ENCODE results near the gene XG.

XG gene

DNA sequence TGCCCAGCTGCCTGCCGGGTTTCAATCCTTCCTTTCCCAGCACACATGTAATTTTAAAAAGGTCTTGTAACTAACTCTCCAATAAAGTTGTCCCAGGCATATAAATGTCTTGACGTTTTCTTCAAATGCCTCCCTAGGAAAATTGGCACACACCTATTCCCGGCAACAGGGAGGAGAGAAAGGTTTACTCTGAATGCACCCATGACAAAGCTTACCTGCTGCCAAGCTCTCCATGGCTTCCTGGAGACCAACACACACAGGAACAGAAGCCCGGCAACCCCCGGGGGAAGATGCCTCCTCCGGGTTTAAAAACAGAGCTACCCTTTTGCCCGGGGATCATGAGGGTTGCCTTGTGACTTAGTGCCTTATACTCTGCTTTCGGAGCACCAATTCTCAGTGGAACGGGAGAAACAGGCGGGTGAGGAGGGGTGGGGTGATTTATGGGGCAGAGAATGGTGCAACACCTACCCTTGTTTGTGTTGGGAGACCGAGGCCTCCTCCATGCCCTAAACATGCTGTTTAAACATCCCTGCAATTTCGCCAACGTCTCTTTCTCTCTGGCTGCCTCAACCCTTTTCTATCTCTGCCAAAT is 72.1 kb downstream of the XG start:
- no peak for DNase-seq

DNA sequence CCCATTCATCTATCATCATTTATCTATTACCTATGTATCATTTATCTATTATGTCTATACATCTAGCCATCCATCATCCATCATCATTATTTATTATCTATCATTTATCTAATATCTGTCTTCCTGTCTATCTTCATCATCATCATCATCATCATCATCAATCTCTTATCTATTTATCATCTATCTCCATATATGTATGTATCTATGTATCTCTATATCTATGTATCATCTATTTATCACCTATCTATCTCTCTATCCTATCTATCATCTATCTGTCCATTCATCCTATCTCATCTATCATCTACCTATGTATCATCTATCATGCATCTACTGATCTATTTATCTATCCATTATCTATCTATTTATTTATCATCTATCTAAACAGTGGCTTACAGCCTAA is 73.0 kb downstream of the XG start:
- no peak for DNase-seq

DNA sequence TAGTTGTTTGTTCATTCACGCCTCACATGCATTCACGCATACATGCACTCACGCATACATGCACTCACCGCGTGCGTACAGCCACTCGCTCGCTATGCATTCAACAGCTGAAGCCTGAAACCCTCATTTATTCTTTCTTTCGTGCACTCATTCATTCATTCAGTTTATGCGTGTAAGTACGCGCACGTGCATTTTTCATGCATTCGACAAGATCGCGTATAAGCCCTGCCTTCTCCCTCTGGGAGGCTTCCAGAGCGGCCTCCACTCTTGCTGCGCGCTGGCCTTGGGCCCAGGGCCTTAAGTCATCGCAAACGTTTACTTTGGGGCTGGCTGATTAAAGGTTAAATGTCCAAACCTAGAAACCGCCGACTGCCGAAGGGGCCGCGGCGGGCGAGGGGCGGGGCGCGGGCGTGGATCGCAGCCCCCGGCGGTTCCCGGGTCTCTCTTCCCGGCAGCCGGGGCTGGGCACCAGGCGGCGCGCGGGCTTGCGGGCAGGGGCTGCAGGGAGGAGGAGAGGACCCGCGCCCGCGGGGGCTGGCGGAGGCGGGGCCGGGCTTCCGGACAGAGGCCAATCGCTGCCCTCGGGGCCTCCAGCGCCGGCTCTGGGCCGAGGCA is 76.6 kb downstream of the XG start, which contains the start of gene GYG2:
Gene GYG2 (plus strand): TSS at position 587 of the 615 bp plus-strand sequence. CDS start 1,259 bp downstream, outside the sequence.
- DNase-seq = no peak

DNA sequence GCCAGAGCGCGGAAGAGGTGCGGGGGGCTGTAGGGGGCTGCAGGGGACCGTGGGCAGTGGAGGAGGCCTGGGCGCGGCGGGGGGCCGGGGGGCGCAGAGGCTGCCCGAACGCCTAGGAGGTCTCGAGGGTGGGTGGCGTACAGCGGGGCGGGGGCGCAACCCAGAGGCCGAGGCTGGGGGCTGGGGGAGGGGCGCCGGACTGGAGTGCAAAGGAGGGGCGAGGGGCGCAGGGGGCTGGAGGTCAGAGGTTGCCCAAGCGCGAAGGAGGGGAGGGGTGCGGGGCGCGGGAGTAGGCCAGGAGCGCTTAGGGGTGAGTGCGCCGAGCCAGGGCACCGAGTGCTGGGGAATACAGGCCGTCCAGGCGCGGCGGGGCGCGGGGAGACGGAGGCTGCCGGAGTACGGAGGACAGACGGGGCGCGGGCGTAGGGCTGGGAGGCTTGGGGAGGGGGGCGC is 77.1 kb downstream of the XG start:
- no peak for DNase-seq

DNA sequence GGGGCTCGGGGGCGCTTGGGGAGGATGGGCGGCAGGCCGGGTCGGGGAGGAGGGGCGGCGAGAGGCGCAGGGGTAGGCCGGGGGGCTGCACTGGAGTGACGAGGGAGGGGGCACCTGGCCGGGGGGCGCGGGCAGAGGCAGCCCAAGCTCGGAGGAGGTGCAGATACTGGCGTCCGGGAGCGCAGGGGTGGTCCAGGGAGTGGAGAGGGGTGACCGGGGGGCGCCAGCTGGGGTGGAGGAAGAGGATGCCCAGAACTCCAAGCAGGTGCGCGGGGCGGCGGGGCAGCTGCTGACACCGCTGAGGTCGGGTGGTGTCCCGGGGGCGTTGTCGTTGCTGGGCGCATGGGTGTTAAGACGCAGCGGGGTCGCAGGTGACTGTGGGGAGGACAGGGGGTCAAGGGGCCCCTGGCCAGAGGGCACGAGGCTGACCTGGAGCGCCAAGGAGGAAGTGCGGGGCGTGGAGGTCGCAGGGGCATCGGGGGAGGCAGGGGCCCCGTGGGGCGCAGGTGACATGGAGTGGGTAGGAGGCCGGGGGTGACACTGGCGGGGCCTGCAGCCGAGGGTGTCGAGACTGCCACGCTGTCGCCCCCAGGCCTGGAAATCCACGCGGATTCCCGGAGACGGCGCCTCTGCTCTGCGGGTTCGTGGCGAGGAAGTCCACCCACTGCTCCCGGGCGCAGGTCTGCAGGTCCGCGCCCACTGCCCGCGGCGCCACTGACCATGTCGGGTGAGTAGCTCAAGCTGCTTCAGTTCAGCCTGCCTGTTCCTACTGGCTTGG is 77.8 kb downstream of the XG start:
- DNase-seq = no peak

DNA sequence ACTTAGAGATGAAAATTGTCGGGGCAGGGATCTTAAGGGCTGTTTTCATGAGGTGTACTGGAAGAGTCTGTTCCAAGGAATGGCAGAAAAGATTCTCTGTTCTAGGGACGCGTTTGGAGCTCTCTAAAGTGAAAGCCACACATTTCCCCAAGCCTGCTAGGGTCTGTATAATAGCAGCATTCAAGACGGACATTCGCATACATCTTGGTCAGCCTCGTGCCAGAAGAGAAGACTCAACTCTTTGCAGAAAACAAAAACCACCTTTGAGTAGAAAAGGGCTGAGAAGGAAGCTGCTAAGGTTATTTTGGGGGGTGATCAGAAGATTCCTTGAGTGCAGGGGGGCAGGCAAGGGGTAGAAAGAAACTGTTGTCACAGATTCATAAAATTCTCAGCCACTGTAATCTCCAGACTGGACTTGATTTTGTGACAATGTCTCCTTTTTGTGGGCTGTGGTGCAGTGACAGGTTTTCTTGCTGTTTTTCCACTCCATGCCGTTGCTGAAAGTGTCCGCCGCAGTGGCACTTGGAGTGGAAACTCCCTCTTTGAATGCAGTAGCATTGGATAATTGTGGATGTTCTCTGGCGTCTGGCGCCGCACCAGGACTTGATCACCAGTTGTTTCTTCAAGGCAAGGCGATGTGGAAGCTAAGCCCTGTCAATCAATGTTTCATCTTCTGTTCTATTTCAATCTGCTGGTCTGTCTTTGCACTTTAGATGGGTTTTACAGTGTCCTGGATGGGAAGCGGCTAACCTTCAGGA is 79.8 kb downstream of the XG start:
- DNase-seq = no peak

DNA sequence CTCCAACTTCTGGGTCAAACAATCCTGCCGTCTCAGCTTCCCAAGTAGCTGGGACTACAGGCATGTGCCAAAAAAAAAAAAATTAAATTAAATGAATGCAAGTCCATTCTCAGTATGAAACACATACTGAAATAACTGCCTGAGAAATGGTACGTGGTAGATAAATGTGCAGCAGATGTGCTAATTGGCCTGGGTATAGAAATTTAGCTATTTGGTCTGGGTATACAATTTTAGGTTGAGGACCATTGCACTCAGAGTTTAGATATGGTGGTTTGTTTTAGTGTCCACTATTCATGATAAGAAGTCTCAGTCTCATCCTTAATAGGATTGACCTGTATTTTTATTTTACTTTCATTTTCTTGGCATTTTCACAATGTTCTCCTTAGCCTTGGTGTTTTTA is 86.1 kb downstream of the XG start:
- no peak for DNase-seq

DNA sequence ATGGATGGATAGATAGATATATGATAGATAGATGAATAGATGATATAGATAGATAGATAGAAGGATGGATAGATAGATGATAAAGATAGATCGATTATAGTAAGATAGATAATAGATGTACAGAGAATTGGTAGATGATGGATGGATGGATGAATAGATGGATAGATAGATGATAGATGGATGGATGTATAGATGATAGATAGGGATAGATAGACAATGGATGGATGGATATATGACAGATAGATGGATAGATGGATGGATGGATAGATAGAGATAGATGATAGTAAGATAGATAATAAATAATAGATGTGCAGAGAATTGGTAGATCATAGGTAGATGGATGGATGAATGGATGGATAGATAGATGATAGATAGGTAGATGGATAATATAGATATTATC is 89.1 kb downstream of the XG start:
- no peak for DNase-seq

DNA sequence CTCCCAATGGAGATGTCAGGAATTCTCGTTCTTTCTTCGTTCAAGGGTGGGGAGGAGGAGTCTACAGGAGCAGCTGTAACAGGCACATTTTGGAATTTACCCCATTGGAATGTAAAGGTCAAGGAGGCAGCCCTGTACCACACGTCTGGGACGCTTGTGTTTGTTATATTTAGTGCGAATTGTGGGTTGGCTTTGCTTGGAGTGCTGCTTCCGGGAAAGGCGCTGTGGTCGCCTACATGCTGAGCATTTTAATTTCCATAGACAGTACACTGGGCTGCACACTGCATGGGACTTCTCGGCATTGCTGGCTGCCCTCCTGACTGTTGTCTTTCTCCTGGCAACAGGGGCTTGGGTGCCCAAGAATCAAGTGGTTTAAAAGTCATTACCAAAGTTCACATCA is 89.7 kb downstream of the XG start:
- DNase-seq = no peak

DNA sequence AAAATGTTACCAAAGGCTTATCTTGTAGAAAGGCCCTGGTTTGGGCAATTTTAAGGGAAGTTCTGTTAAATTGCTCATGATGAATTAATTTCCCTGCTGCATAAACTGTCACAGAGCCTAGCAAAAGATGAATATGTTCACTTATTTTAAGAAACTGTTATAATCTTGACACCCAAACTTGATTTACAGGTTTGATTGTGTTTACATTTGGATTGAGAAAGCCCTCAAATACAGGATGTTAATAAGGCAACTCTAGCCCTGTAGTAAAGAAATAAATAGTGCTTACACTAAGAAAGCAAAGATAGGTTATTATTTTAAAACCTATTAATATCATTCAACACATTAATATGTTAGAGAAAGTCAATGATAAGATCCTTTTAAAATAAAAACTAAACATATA is 95.2 kb downstream of the XG start:
- no peak for DNase-seq

DNA sequence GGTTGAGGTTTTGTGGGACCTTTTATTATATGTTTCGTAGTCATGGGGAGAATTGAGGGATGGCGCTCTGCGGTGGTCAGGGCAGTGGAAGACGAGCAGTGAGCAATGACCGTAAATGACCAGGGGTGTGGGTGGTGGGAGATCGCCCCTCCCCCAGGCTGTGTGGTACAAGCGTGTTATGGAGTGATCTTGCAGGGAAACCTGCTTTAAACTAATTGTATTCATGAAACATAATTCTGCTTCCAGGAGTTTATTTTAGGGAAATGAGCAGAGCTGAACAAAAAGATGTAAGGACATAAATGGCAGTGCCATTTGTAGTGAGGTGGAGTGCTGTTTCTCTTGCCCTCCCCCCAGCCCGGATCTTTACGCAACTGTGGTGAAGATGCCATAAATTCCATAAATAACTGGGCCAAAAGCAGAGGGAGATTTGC is 97.0 kb downstream of the XG start:
- no peak for DNase-seq

DNA sequence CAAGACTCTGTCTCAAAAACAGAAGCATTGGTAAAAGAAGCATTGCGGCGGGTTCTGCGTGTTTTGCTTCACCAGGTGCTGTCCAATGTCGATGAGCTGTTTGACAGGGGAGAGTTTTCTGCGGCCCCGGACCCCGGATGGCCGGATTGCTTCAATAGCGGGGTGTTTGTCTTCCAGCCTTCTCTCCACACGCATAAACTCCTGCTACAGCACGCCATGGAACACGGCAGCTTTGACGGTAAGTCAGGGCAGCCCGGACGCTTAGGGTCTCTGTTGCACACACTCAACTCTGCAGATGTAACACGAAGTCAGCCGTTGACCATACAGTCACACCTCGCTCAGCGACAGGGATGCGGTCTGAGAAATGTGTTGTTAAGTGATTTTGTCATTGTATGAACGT is 103.1 kb downstream of the XG start:
- DNase-seq = no peak

DNA sequence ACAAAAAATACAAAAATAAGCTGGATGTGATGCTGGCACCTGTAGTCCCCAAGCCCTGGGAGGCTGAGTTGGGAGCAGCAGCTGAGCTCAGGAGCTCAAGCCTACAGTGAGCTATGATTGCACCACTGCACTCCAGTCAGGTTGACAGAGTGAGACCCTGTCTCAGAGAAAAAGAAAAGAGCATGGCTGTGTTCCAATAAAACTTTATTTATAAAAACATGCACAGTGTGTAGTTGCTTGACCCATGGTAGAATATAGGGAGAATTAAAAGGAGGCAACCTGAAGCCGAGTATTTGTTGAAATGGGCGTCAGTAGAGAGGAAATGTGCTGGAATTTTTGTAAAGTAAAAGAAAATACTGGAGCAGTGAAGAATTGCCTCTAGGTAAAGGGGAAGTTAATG is 103.9 kb downstream of the XG start:
- DNase-seq = no peak

DNA sequence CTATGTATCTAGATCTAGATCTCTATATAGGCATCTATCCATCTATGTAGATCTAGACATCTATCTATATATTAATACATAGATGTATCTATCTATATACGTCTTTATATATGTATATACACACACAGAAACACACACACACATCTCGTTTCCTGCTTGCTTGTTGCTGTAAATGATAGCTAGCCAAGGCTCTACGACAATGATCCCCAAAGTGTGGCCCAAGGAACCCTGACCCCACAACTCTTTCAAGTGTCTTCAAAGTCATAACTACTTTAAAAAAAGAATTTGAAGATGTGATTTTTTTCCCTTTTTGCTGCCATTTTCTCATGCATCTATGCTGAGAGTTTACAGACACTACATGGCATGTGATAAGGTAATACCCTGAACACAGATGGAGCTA is 105.7 kb downstream of the XG start:
- DNase-seq = no peak

DNA sequence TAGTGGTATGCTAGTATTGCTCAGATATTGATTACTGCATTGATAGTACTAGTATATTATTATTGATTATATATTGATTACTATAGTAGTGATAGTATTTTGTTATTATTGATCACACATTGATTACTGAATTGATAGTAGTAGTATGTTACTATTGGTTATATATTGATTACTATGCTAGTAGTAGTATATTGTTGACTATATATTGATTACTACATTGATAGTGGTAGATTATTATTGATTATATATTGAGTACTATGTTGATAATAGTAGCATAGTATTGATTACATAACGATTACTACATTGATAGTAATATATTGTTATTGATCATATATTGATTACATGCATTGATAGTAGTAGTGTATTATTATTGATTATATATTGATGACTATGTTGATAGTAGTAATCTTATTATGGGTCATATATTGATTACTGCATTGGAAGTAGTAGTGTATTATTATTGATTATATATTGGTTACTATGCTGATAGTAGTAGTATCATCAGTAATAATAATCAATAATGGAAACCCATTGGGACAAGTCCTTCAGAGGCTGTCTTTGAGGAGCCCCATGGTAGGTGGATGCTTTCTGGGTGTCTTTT is 107.5 kb downstream of the XG start:
- no peak for DNase-seq

DNA sequence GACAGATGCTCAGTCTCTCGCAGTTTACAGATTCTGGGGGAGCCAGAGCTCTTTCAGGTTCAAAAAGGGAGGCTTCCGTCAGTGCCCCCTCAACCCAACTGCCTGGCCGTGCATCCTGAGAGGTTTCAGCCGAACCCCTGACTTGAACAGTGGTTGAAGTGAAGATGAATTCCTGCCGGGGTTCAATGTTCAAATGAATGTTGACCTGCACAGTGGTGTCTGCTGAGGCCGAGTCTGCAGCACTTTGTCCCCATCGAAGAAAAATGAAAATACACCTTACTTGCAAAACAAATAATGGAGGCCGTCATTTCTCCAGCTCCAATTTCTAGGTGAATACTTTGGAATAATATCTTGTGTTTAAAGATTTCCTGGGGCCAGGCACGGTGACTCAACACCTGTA is 110.6 kb downstream of the XG start:
- no peak for DNase-seq

DNA sequence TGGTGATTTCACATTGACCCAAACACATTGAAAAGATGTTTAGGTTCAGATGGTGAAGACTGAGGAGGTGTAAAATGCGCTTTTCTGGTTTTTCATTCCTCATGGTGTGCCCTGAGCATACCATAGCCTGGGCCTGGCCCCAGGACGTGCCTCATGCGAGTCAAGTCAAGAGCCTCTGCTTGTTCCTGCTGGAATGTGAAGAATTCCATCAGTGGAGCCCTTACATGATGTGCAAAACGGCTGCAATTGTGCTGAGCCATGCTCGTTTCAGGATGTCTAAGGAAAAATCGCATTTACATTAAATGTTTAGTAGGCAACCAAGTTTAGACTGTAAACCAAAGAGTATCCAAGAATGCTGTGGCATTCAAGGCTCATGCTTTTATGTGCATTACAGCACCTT is 111.8 kb downstream of the XG start:
- DNase-seq = no peak

Measured in stimulated activated CD4-positive, alpha-beta T cell treated with anti-CD3 and anti-CD28 coated beads, Interleukin-15, amount 100 ng/mL, for 24 hours (primary cell).